Caco-2 (cell line): ENCODE results near the gene KCTD8. TPM values are rescaled to one million over a fixed set of nuclear protein-coding genes. Genes with fewer than 3 reads are reported as not detected.

Experiments
- BruUV-seq: library from RNA; stranded (reverse); fragments of 400-500 nt; replicated peaks from 2 replicates; lab custom pipeline; 2021; lab: Mats Ljungman, UMichigan
- CTCF ChIA-PET: fragments of 300-600 bp; sonication (Branson Sonifier 250); formaldehyde crosslinking; loops from one replicate; lab custom pipeline; 2022; ENCODE audit warnings: antibody characterized with exemption; lab: Charles Lee
- POLR2A ChIA-PET: fragments of 300-600 bp; sonication (Branson Sonifier 250); formaldehyde crosslinking; loops from one replicate; lab custom pipeline; 2022; ENCODE audit warnings: antibody characterized with exemption; lab: Charles Lee
- DNase-seq, 2 experiments: peaks; one replicate each; pipeline versions ENCODE4 v3.0.0 to v3.0.0-alpha.2; 2020 to 2022
- H3K27me3 ChIP-seq: replicated peaks from 2 replicates; pipeline ENCODE4 v1.6.0; 2011; ENCODE audit warnings: low read length; ENCODE audit not compliant: control insufficient read depth, insufficient read depth
- H3K36me3 ChIP-seq: 2 replicates; pipeline ENCODE4 v1.5.1; 2011; ENCODE audit warnings: low read length; ENCODE audit not compliant: control insufficient read depth, insufficient read depth
- H3K4me1 ChIP-seq: fragments of 250-450 bp; sonication (Bioruptor Pico); 2 replicates; pipeline ENCODE4 v1.5.1; 2020; ENCODE audit warnings: mild to moderate bottlenecking
- H3K4me3 ChIP-seq: 2 replicates; pipeline ENCODE4 v1.5.1; 2011; ENCODE audit warnings: low read depth, mild to moderate bottlenecking, control low read depth, low read length
- H3K9me3 ChIP-seq: fragments of 250-450 bp; sonication (Bioruptor Pico); 2 replicates; pipeline ENCODE4 v1.5.1; 2020; ENCODE audit warnings: mild to moderate bottlenecking, moderate library complexity
- H3K27ac Mint-ChIP-seq: one replicate; pipeline ENCODE4 v1.8.0; 2022; ENCODE audit warnings: mixed read lengths; ENCODE audit not compliant: unreplicated experiment
- H3K27me3 Mint-ChIP-seq: one replicate; pipeline ENCODE4 v1.8.0; 2022; ENCODE audit warnings: mixed read lengths; ENCODE audit not compliant: insufficient read depth, unreplicated experiment
- H3K36me3 Mint-ChIP-seq: one replicate; pipeline ENCODE4 v1.8.0; 2022; ENCODE audit warnings: mild to moderate bottlenecking, mixed read lengths; ENCODE audit not compliant: insufficient read depth, unreplicated experiment
- H3K4me1 Mint-ChIP-seq: one replicate; pipeline ENCODE4 v1.8.0; 2022; ENCODE audit warnings: low read depth, mixed read lengths; ENCODE audit not compliant: unreplicated experiment
- H3K4me3 Mint-ChIP-seq: one replicate; pipeline ENCODE4 v1.8.0; 2022; ENCODE audit warnings: mild to moderate bottlenecking, moderate library complexity, mixed read lengths; ENCODE audit not compliant: unreplicated experiment
- H3K9me3 Mint-ChIP-seq: one replicate; pipeline ENCODE4 v1.8.0; 2022; ENCODE audit warnings: mixed read lengths; ENCODE audit not compliant: unreplicated experiment
- CTCF ChIP-seq, 2 experiments: fragments of 200-600 bp in 1 of 2; IDR thresholded peaks; 1 replicate in 1 of 2; 2 replicates in 1 of 2; pipeline versions ENCODE4 v1.5.1 to v1.8.0; 2011 to 2022; ENCODE audit warnings: antibody characterized with exemption in 1 of 2, control low read depth in 1 of 2, inconsistent platforms in 1 of 2, low read depth in 1 of 2, low read length in 1 of 2, mild to moderate bottlenecking in 1 of 2, moderate library complexity in 1 of 2; ENCODE audit not compliant: insufficient read depth in 1 of 2, severe bottlenecking in 1 of 2, unreplicated experiment in 1 of 2
- intact Hi-C: fragments of 100-400 bp; cut with micrococcal nuclease; formaldehyde crosslinking; loops from one replicate; pipeline ENCODE4 v1.10.0; 2022; ENCODE audit not compliant: unreplicated experiment
- total RNA-seq: library from RNA; stranded (reverse); gene quantifications from 2 replicates; pipeline ENCODE4 v1.2.3, GENCODE V29; 2022

The KCTD8 gene
- total RNA-seq, 1 experiment from 2014 or later = not detected

- no peaks in the 10 kb centered on the region for H3K9me3 Mint-ChIP-seq
- DNase-seq = no peak
- H3K27me3 ChIP-seq = no peaks in the 10 kb centered on the region
- intact Hi-C loops = no loop called here
- ChIA-PET CTCF (no interaction called here), POLR2A (no interaction called here)
- no peak for TF ChIP-seq CTCF (IDR thresholded peaks at IDR 0.05; ENCODE audit: insufficient read depth in 1 of 2, low read depth in 1 of 2, low read length in 1 of 2, severe bottlenecking in 1 of 2, unreplicated experiment in 1 of 2)
- H3K4me1 Mint-ChIP-seq = no peaks in the 10 kb centered on the region
- H3K4me3 ChIP-seq = no peak overlapping the region
- H3K27me3 Mint-ChIP-seq = no peaks in the 10 kb centered on the region
- no peak overlapping the region for H3K27ac Mint-ChIP-seq
- H3K36me3 Mint-ChIP-seq = no peaks in the 10 kb centered on the region
- no peaks in the 10 kb centered on the region for H3K9me3 ChIP-seq
- H3K4me3 Mint-ChIP-seq = no peak overlapping the region
- no TSS peak for BruUV-seq
- no peaks in the 10 kb centered on the region for H3K4me1 ChIP-seq
- H3K36me3 ChIP-seq = no peaks in the 10 kb centered on the region
Measured at GRCh38 chr4:44257461-44257860, 191.1 kb downstream of the KCTD8 start.

- Histone ChIP-seq H3K27me3 (no peaks in the 10 kb centered on the region), H3K4me3 (no peak overlapping the region), H3K9me3 (no peaks in the 10 kb centered on the region), H3K4me1 (no peaks in the 10 kb centered on the region), H3K36me3 (no peaks in the 10 kb centered on the region)
- Mint-ChIP-seq H3K9me3 (no peaks in the 10 kb centered on the region), H3K4me1 (no peaks in the 10 kb centered on the region), H3K27ac (no peak overlapping the region), H3K4me3 (no peak overlapping the region), H3K27me3 (no peaks in the 10 kb centered on the region), H3K36me3 (no peaks in the 10 kb centered on the region)
- TF ChIP-seq CTCF (IDR thresholded peaks at IDR 0.05; ENCODE audit: insufficient read depth in 1 of 2, low read depth in 1 of 2, low read length in 1 of 2, severe bottlenecking in 1 of 2, unreplicated experiment in 1 of 2) = no peak
- no TSS peak for BruUV-seq
- POLR2A ChIA-PET = no interaction called here
- CTCF ChIA-PET = no interaction called here
- DNase-seq = no peak
- intact Hi-C loops = loop anchor here (1.0 kb wide), 1 partner anchor 169 kb away; no protein-coding TSS in a partner anchor
Measured at GRCh38 chr4:44256414-44256813, 192.2 kb downstream of the KCTD8 start.

- no TSS peak for BruUV-seq
- H3K27ac Mint-ChIP-seq = no peak overlapping the region
- no peaks in the 10 kb centered on the region for H3K9me3 ChIP-seq
- H3K27me3 Mint-ChIP-seq = no peaks in the 10 kb centered on the region
- H3K9me3 Mint-ChIP-seq = no peaks in the 10 kb centered on the region
- no peak for DNase-seq
- intact Hi-C loops = no loop called here
- H3K4me3 ChIP-seq = no peak overlapping the region
- TF ChIP-seq CTCF (IDR thresholded peaks at IDR 0.05; ENCODE audit: insufficient read depth in 1 of 2, low read depth in 1 of 2, low read length in 1 of 2, severe bottlenecking in 1 of 2, unreplicated experiment in 1 of 2) = no peak
- no peaks in the 10 kb centered on the region for H3K36me3 Mint-ChIP-seq
- ChIA-PET POLR2A (no interaction called here), CTCF (no interaction called here)
- H3K4me1 ChIP-seq = no peaks in the 10 kb centered on the region
- H3K4me3 Mint-ChIP-seq = no peak overlapping the region
- H3K4me1 Mint-ChIP-seq = no peaks in the 10 kb centered on the region
- H3K36me3 ChIP-seq = no peaks in the 10 kb centered on the region
- H3K27me3 ChIP-seq = no peaks in the 10 kb centered on the region
Measured at GRCh38 chr4:44237643-44238042, 211.0 kb downstream of the KCTD8 start.
